Glutamatergic neuron (in vitro differentiated cells): Measurements from ENCODE around the gene CTNNA2. TPM values are rescaled to one million over a fixed set of nuclear protein-coding genes. Genes with fewer than 3 reads are reported as not detected.

Experiments
- DNase-seq: peaks from one replicate; pipeline ENCODE4 v3.0.0; 2022
- H3K27ac Mint-ChIP-seq: one replicate; pipeline ENCODE4 v1.8.0; 2020; ENCODE audit warnings: mild to moderate bottlenecking, mixed read lengths, inconsistent platforms; ENCODE audit not compliant: unreplicated experiment
- H3K27me3 Mint-ChIP-seq: one replicate; pipeline ENCODE4 v1.8.0; 2020; ENCODE audit warnings: mild to moderate bottlenecking, moderate library complexity, mixed read lengths, inconsistent platforms; ENCODE audit not compliant: unreplicated experiment
- H3K36me3 Mint-ChIP-seq: one replicate; pipeline ENCODE4 v1.8.0; 2020; ENCODE audit warnings: mild to moderate bottlenecking, mixed read lengths, inconsistent platforms; ENCODE audit not compliant: unreplicated experiment
- H3K4me1 Mint-ChIP-seq: one replicate; pipeline ENCODE4 v1.8.0; 2020; ENCODE audit warnings: mild to moderate bottlenecking, low read depth, mixed read lengths, inconsistent platforms; ENCODE audit not compliant: unreplicated experiment
- H3K4me3 Mint-ChIP-seq: one replicate; pipeline ENCODE4 v1.8.0; 2020; ENCODE audit warnings: mild to moderate bottlenecking, mixed read lengths, inconsistent platforms; ENCODE audit not compliant: unreplicated experiment
- H3K9me3 Mint-ChIP-seq: one replicate; pipeline ENCODE4 v1.8.0; 2020; ENCODE audit warnings: mild to moderate bottlenecking, moderate library complexity, mixed read lengths, inconsistent platforms; ENCODE audit not compliant: unreplicated experiment
- total RNA-seq: library from RNA; stranded (reverse); fragmentation: NEBNext Ultra II Directional; extraction: Animal tissue kit (Norgen Biotek cat#: 25700); gene quantifications from one replicate; pipeline ENCODE4 v1.2.1, GENCODE V29; 2021; ENCODE audit not compliant: unreplicated experiment
- TF ChIP-seq, protein P1 (sequence below): fragments of 200-600 bp; sonication (generic); IDR thresholded peaks from one replicate; pipeline ENCODE4 v1.5.0; 2021; ENCODE audit not compliant: partially characterized antibody, unreplicated experiment

Gene CTNNA2
- total RNA-seq, 1 donor from 2014 or later, result 76.2 TPM

DNA sequence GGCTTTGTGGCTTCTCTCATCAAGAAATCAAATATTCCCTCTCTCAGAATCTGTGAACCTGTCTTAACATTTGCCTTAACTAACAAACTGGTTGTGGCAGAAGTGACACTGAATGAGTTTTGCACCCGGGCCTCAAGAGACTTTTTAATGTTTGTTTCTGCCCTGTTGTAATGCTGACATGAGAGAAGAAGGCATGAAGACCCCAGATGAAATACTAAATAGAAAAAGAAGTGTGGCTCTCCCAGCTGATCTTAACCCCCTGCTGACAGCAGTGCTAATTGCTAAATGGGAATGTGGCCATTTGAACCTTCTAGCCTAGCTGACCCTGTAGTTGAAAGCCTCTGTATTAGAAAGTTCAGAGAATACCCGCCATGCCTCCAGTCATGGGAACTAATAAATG is 261.2 kb downstream of the CTNNA2 start:
- Mint-ChIP-seq H3K4me3 (no peak overlapping the region), H3K27ac (no peak overlapping the region)
- DNase-seq, result no peak

DNA sequence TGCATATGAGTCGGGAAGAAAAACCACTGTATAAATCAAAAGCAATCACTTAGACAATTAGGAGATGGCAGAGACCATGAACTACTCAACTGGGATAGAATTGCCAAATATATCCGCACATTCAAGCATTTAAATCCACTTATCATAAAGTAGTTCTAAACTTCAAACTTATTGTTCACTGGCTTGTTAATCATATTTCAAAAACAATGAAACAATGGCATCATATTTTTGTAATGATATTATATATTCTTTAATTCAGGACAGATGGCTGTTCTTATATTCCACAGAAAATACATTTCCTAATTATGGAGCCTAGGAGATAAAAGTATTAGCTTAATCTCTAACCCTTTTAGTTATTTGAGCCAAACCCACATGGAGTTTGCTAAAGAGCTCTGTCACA is 263.6 kb downstream of the CTNNA2 start:
- H3K4me1 Mint-ChIP-seq, result peaks cover 7% of the 10 kb centered on the region
- TF ChIP-seq, protein P1, sequence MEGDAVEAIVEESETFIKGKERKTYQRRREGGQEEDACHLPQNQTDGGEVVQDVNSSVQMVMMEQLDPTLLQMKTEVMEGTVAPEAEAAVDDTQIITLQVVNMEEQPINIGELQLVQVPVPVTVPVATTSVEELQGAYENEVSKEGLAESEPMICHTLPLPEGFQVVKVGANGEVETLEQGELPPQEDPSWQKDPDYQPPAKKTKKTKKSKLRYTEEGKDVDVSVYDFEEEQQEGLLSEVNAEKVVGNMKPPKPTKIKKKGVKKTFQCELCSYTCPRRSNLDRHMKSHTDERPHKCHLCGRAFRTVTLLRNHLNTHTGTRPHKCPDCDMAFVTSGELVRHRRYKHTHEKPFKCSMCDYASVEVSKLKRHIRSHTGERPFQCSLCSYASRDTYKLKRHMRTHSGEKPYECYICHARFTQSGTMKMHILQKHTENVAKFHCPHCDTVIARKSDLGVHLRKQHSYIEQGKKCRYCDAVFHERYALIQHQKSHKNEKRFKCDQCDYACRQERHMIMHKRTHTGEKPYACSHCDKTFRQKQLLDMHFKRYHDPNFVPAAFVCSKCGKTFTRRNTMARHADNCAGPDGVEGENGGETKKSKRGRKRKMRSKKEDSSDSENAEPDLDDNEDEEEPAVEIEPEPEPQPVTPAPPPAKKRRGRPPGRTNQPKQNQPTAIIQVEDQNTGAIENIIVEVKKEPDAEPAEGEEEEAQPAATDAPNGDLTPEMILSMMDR, result no peak
- H3K4me3 Mint-ChIP-seq, result no peak overlapping the region
- no peak overlapping the region for H3K27ac Mint-ChIP-seq
- H3K27me3 Mint-ChIP-seq, result no peaks in the 10 kb centered on the region
- peaks cover 2% of the 10 kb centered on the region for H3K9me3 Mint-ChIP-seq
- DNase-seq, result no peak
- H3K36me3 Mint-ChIP-seq, result no peaks in the 10 kb centered on the region

More for the DNA sequence above, 261.2 kb downstream of the CTNNA2 start:
- Mint-ChIP-seq H3K9me3 (peaks cover 2% of the 10 kb centered on the region), H3K27me3 (no peaks in the 10 kb centered on the region), H3K4me1 (peaks cover 7% of the 10 kb centered on the region), H3K36me3 (no peaks in the 10 kb centered on the region)
- TF ChIP-seq, protein P1, result no peak

DNA sequence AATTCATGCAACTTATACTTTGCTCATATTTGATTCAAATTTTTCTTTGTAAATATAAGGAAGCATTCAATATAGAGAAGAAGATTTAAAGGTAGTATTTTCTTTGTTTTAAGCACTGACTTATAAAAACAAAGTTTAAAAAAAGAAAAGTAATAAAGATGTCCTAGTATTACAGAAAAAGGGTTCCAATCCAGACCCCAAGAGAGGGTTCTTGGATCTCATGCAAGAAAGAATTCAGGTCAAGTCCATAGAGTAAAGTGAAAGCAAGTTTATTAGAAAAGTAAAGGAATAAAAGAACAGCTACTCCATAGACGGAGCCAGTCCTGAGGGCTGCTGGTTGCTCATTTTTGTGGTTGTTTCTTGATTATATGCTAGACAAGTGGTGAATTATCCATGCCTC is 267.9 kb downstream of the CTNNA2 start:
- no peaks in the 10 kb centered on the region for H3K4me1 Mint-ChIP-seq
- no peak overlapping the region for H3K4me3 Mint-ChIP-seq
- no peaks in the 10 kb centered on the region for H3K27me3 Mint-ChIP-seq
- H3K36me3 Mint-ChIP-seq, result no peaks in the 10 kb centered on the region
- H3K9me3 Mint-ChIP-seq, result no peaks in the 10 kb centered on the region
- no peak for DNase-seq
- TF ChIP-seq, protein P1, result no peak
- H3K27ac Mint-ChIP-seq, result no peak overlapping the region

DNA sequence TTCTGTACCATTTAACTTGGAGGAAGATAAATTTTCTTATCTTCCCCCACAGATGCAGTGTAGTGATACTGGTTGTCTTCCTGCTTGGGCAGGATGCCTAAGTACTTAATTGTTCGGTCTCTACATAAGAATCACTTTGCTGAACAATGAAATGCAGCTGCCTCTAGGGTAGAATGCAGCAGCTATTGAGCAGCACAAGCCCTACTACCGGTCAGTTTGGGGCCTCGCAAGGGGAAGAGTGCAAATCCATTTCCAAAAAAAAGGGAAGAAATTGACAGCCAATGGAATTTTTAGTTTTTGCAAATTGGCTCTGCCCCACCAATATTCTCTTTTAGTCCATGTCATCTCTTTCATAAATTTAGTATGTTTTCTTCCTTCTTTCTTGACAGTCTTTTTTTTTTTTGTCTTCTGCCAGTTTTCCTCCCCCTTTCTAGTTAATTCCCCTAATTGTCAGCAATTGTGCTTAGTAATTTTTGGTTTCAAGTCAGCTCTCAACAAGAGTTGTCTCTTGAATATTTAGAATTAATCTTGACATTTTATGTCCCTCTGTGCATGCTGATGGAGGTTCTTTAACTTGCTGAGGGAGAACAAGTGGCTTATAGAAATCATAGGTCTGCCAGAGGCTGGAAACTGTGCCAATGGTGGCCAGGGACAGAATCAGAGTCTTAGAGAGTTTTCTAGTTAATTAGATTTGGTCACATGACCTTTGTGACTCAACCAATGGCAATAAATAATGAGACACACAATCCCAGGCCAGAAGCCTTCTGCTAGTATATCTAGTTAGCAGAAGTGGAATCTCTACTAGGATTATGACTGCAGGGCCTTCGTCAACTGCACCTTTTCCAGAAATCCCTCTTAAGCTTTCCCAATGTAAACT is 270.0 kb downstream of the CTNNA2 start:
- no peaks in the 10 kb centered on the region for H3K27me3 Mint-ChIP-seq

More for the DNA sequence above, 270.0 kb downstream of the CTNNA2 start:
- Mint-ChIP-seq H3K36me3 (no peaks in the 10 kb centered on the region), H3K4me1 (no peaks in the 10 kb centered on the region), H3K9me3 (no peaks in the 10 kb centered on the region), H3K27ac (no peak overlapping the region), H3K4me3 (no peak overlapping the region)
- TF ChIP-seq, protein P1, result no peak
- no peak for DNase-seq
